CD14-positive monocyte (primary cell): Measurements from ENCODE around the gene HOXA11. TPM values are rescaled to one million over a fixed set of nuclear protein-coding genes. Genes with fewer than 3 reads are reported as not detected.

Experiments used
- DNase-seq, 3 donors: peaks; one replicate each; pipeline ENCODE4 v3.0.0-alpha.2; 2011 to 2022
- H2AFZ ChIP-seq: 2 replicates; pipeline ENCODE4 v1.6.0; 2012; ENCODE audit warnings: mild to moderate bottlenecking, low read depth, low read length, inconsistent platforms; ENCODE audit not compliant: insufficient read depth, poor library complexity, severe bottlenecking
- H3K27ac ChIP-seq, 2 donors: 1 replicate in 1 of 2; 2 replicates in 1 of 2; pipeline ENCODE4 v1.5.1; 2012 to 2013; ENCODE audit warnings: low read length in 2 of 2, control low read depth in 1 of 2, inconsistent platforms in 1 of 2, low read depth in 1 of 2, mild to moderate bottlenecking in 1 of 2
- H3K27me3 ChIP-seq, 2 donors: one replicate each; pipeline versions ENCODE4 v1.6.0 to v1.6.1; 2011 to 2013; ENCODE audit warnings: low read length in 2 of 2; ENCODE audit not compliant: control insufficient read depth in 2 of 2, insufficient read depth in 2 of 2
- H3K36me3 ChIP-seq, 2 donors: replicated peaks in 1 of 2; 1 replicate in 1 of 2; 2 replicates in 1 of 2; pipeline versions ENCODE4 v1.5.1 to v1.6.1; 2012 to 2013; ENCODE audit warnings: low read length in 2 of 2, control low read depth in 1 of 2, inconsistent platforms in 1 of 2, mild to moderate bottlenecking in 1 of 2; ENCODE audit not compliant: insufficient read depth in 2 of 2, control insufficient read depth in 1 of 2
- H3K4me1 ChIP-seq, 2 donors: 1 replicate in 1 of 2; 2 replicates in 1 of 2; pipeline versions ENCODE4 v1.5.1 to v1.6.1; 2012 to 2013; ENCODE audit warnings: low read length in 2 of 2, control low read depth in 1 of 2, inconsistent platforms in 1 of 2, mild to moderate bottlenecking in 1 of 2, moderate library complexity in 1 of 2; ENCODE audit not compliant: insufficient read depth in 2 of 2, control insufficient read depth in 1 of 2
- H3K4me2 ChIP-seq: replicated peaks from 2 replicates; pipeline ENCODE3; 2012; ENCODE audit warnings: low read length, moderate library complexity, mild to moderate bottlenecking; ENCODE audit not compliant: poor library complexity, severe bottlenecking; ENCODE audit errors: extremely low read depth
- H3K4me3 ChIP-seq, 3 experiments: fragments of 200-600 bp in 1 of 3; sonication (generic) in 1 of 3; replicated peaks in 1 of 3; 1 replicate in 2 of 3; 2 replicates in 1 of 3; pipeline ENCODE4 v1.5.1; 2011 to 2013; ENCODE audit warnings: low read length in 3 of 3, mild to moderate bottlenecking in 3 of 3, control low read depth in 2 of 3, low read depth in 2 of 3, inconsistent platforms in 1 of 3, moderate library complexity in 1 of 3
- H3K79me2 ChIP-seq: 2 replicates; pipeline ENCODE4 v1.6.0; 2012; ENCODE audit warnings: mild to moderate bottlenecking, control low read depth, inconsistent platforms, low read length, moderate library complexity; ENCODE audit not compliant: insufficient read depth
- H3K9ac ChIP-seq: 2 replicates; pipeline ENCODE4 v1.6.0; 2017; ENCODE audit warnings: low read length, mild to moderate bottlenecking; ENCODE audit not compliant: insufficient read depth, poor library complexity, severe bottlenecking
- H3K9me3 ChIP-seq, 2 donors: replicated peaks in 1 of 2; 1 replicate in 1 of 2; 2 replicates in 1 of 2; pipeline versions ENCODE4 v1.5.1 to v1.6.1; 2012 to 2013; ENCODE audit warnings: low read length in 2 of 2, control low read depth in 1 of 2; ENCODE audit not compliant: control insufficient read depth in 1 of 2, insufficient read depth in 1 of 2
- H4K20me1 ChIP-seq: 2 replicates; pipeline ENCODE4 v1.6.0; 2012; ENCODE audit warnings: mild to moderate bottlenecking, low read length, control low read depth, moderate library complexity; ENCODE audit not compliant: insufficient read depth
- H3K27ac Mint-ChIP-seq, 7 donors: one replicate each; pipeline ENCODE4 v1.8.0; 2020; ENCODE audit warnings: mild to moderate bottlenecking in 7 of 7, mixed read lengths in 7 of 7, moderate library complexity in 6 of 7, inconsistent platforms in 2 of 7
- H3K27me3 Mint-ChIP-seq, 3 donors: one replicate each; pipeline ENCODE4 v1.8.0; 2021 to 2022; ENCODE audit warnings: low read depth in 3 of 3, mild to moderate bottlenecking in 3 of 3, mixed read lengths in 3 of 3, moderate library complexity in 3 of 3, inconsistent platforms in 1 of 3
- H3K36me3 Mint-ChIP-seq, 2 donors: one replicate each; pipeline ENCODE4 v1.8.0; 2020; ENCODE audit warnings: mixed read lengths in 2 of 2, inconsistent platforms in 1 of 2, mild to moderate bottlenecking in 1 of 2
- H3K4me1 Mint-ChIP-seq: one replicate; pipeline ENCODE4 v1.8.0; 2020; ENCODE audit warnings: mild to moderate bottlenecking, mixed read lengths
- H3K4me3 Mint-ChIP-seq, 2 donors: one replicate each; pipeline ENCODE4 v1.8.0; 2020; ENCODE audit warnings: mild to moderate bottlenecking in 2 of 2, mixed read lengths in 2 of 2, moderate library complexity in 1 of 2
- H3K9me3 Mint-ChIP-seq, 7 donors: one replicate each; pipeline ENCODE4 v1.8.0; 2020 to 2022; ENCODE audit warnings: mixed read lengths in 7 of 7, mild to moderate bottlenecking in 6 of 7, moderate library complexity in 6 of 7, inconsistent platforms in 2 of 7
- CTCF ChIP-seq: fragments of 200-600 bp; IDR thresholded peaks from one replicate; pipeline ENCODE4 v1.8.0; 2022; ENCODE audit warnings: antibody characterized with exemption, mild to moderate bottlenecking
- WGBS: methylation state at CpG from one replicate; pipeline ENCODE4 v1.1.5; 2013; ENCODE audit warnings: missing lambda C conversion rate; ENCODE audit not compliant: insufficient coverage; 5-methylcytosine and 5-hydroxymethylcytosine counted together
- intact Hi-C, 2 donors: fragments of 100-400 bp; cut with micrococcal nuclease; formaldehyde crosslinking; loops; one replicate each; pipeline versions ENCODE4 v1.15.0 to v1.15.1; 2023
- polyA plus RNA-seq, 3 donors: library from polyadenylated mRNA; depleted of rRNA in 1 of 3; unstranded in 2 of 3; stranded (reverse) in 1 of 3; fragments of 300-500 nt in 2 of 3; fragments of >200 nt in 1 of 3; fragmentation: Illumina TruSeq in 2 of 3; gene quantifications; 1 replicate in 2 of 3; 2 replicates in 1 of 3; pipeline ENCODE4 v1.2.3, GENCODE V29; 2012 to 2021

The HOXA11 gene
- polyA plus RNA-seq, 3 donors: not detected

- DNase-seq: peak in 1 of 3 donors; percentile 27
- Histone ChIP-seq H4K20me1 (no peaks in the 10 kb centered on the region), H3K9ac (no peak overlapping the region), H3K27ac (no peak overlapping the region), H3K9me3 (peaks cover under 1 to 32% of the 10 kb centered on the region in 2 donors), H3K4me3 (peak overlapping the region in 1 of 3 experiments; percentile 13), H3K27me3 (peaks cover 95 to 100% of the 10 kb centered on the region in 2 donors), H3K4me2 (peak overlapping the region; percentile 35), H3K4me1 (peaks cover 32 to 33% of the 10 kb centered on the region in 2 donors), H3K36me3 (no peaks in the 10 kb centered on the region), H2AFZ (no peak overlapping the region), H3K79me2 (no peaks in the 10 kb centered on the region)
- Mint-ChIP-seq H3K27ac (no peak overlapping the region), H3K27me3 (peaks cover 99 to 100% (median 100%) of the 10 kb centered on the region in 3 donors), H3K36me3 (peaks cover 7 to 20% of the 10 kb centered on the region in 2 donors), H3K4me3 (peak overlapping the region; percentile 16 to 89), H3K9me3 (peaks cover 0 to 45% (median 21%) of the 10 kb centered on the region in 7 donors), H3K4me1 (peaks cover 47% of the 10 kb centered on the region)
- intact Hi-C loops: loop anchor here (5.0 to 10.0 kb wide), 2 partner anchors 367 to 889 kb away; no protein-coding TSS in a partner anchor
- 9% methylated on average over 27 of the region's 52 CpGs for WGBS
- TF ChIP-seq CTCF: no peak
Observed at GRCh38 chr7:27205325-27206280, 20.6 kb upstream of the HOXA11 start.

GRCh38 chr7:27204851-27205322 is 19.9 kb upstream of the HOXA11 start:
- H3K4me3 Mint-ChIP-seq: peak overlapping the region; percentile 37 to 89
- no peaks in the 10 kb centered on the region for H4K20me1 ChIP-seq
- H3K9ac ChIP-seq: no peak overlapping the region
- peak overlapping the region in 1 of 3 experiments; percentile 13 for H3K4me3 ChIP-seq
- peaks cover 34 to 37% of the 10 kb centered on the region in 2 donors for H3K4me1 ChIP-seq
- H3K36me3 ChIP-seq: no peaks in the 10 kb centered on the region
- peaks cover 0 to 33% of the 10 kb centered on the region in 2 donors for H3K9me3 ChIP-seq
- no peak overlapping the region for H3K27ac ChIP-seq
- H3K36me3 Mint-ChIP-seq: peaks cover 7 to 20% of the 10 kb centered on the region in 2 donors
- peaks cover 97 to 99% (median 98%) of the 10 kb centered on the region in 3 donors for H3K27me3 Mint-ChIP-seq
- peaks cover 0 to 41% (median 23%) of the 10 kb centered on the region in 7 donors for H3K9me3 Mint-ChIP-seq
- no peak for TF ChIP-seq CTCF
- H3K27ac Mint-ChIP-seq: no peak overlapping the region
- H3K4me2 ChIP-seq: peak overlapping the region; percentile 35
- peaks cover 47% of the 10 kb centered on the region for H3K4me1 Mint-ChIP-seq
- intact Hi-C loops: loop anchor here (5.0 to 10.0 kb wide), 4 partner anchors 37 to 890 kb away; partner anchors contain the start of genes EVX1 (in 1 of the 2) and HOXA9 (in 1 of the 2)
- H3K27me3 ChIP-seq: peaks cover 93 to 99% of the 10 kb centered on the region in 2 donors
- H2AFZ ChIP-seq: no peak overlapping the region
- peak in 1 of 3 donors; percentile 19 for DNase-seq
- WGBS: 5% methylated on average over 41 of the region's 41 CpGs
- H3K79me2 ChIP-seq: no peaks in the 10 kb centered on the region
